Measurements from ENCODE around the gene ZNF85. TPM values are rescaled to one million over a fixed set of nuclear protein-coding genes. Genes with fewer than 3 reads are reported as not detected.
A peak's percentile ranks its signal among the peaks of the same experiment; 100 is the strongest.
"Not testable (repeated sequence)": the region's sequence is repeated elsewhere in the genome, so short reads cannot be mapped to it uniquely, and the experiment has no call there.

ZNF85 gene
- total and polyA plus RNA-seq, 9 donors, result 6.8 to 20.1 (median 9.3) TPM

- Histone ChIP-seq H3K27me3 (no peaks in the 10 kb centered on the region), H3K9me3 (no peaks in the 10 kb centered on the region), H3K27ac (no peak overlapping the region), H3K4me1 (ENCODE audit: insufficient read depth) (no peaks in the 10 kb centered on the region), H3K4me3 (no peak overlapping the region), H3K36me3 (no peaks in the 10 kb centered on the region)
- no peak for TF ChIP-seq EP300 (IDR thresholded peaks at IDR 0.05)
- no peak for TF ChIP-seq POLR2A (IDR thresholded peaks at IDR 0.05)
- TF ChIP-seq CTCF (IDR thresholded peaks at IDR 0.05), result no peak
- DNase-seq, result no peak
- 93 to 100% (median 94%) methylated on average over 3 of the region's 3 CpGs for WGBS, 3 donors
- intact Hi-C loops (cut with DNase I), result no loop called here
Measured at GRCh38 chr19:20969498-20969897, 46.4 kb downstream of the ZNF85 start.

- Histone ChIP-seq H3K4me3 (no peak overlapping the region), H3K4me1 (ENCODE audit: insufficient read depth) (no peaks in the 10 kb centered on the region), H3K27ac (no peak overlapping the region), H3K27me3 (no peaks in the 10 kb centered on the region), H3K36me3 (no peaks in the 10 kb centered on the region), H3K9me3 (no peaks in the 10 kb centered on the region)
- WGBS, 3 donors, result 81 to 93% (median 87%) methylated on average over 3 of the region's 3 CpGs
- TF ChIP-seq CTCF (IDR thresholded peaks at IDR 0.05) (no peak), EP300 (IDR thresholded peaks at IDR 0.05) (no peak), POLR2A (IDR thresholded peaks at IDR 0.05) (no peak)
- no peak for DNase-seq
- intact Hi-C loops (cut with DNase I), result no loop called here
Measured at GRCh38 chr19:20969898-20970297, 46.8 kb downstream of the ZNF85 start.

- DNase-seq; H3K36me3 ChIP-seq; H3K27ac ChIP-seq; H3K4me1 ChIP-seq (ENCODE audit: insufficient read depth); H3K4me3 ChIP-seq; H3K9me3 ChIP-seq; H3K27me3 ChIP-seq; intact Hi-C loops (cut with DNase I): not testable (repeated sequence)
- WGBS, 3 donors, result 91 to 99% (median 98%) methylated on average over 2 of the region's 2 CpGs
Measured at GRCh38 chr19:20992788-20993187, 69.7 kb downstream of the ZNF85 start.

GRCh38 chr19:20999731-21000352 is 76.8 kb downstream of the ZNF85 start:
- no peaks in the 10 kb centered on the region for H3K9me3 ChIP-seq
- H3K4me3 ChIP-seq, result peak overlapping the region; percentile 27
- no peaks in the 10 kb centered on the region for H3K4me1 ChIP-seq (ENCODE audit: insufficient read depth)
- peak; percentile 80 to 89 (median 87) for DNase-seq
- no peak overlapping the region for H3K27ac ChIP-seq
- TF ChIP-seq EP300 (IDR thresholded peaks at IDR 0.05) (no peak), POLR2A (IDR thresholded peaks at IDR 0.05) (no peak), CTCF (IDR thresholded peaks at IDR 0.05) (no peak)
- intact Hi-C loops (cut with DNase I), result no loop called here
- WGBS, 3 donors, result 2 to 8% (median 3%) methylated on average over 28 to 29 of the region's 29 CpGs
- H3K36me3 ChIP-seq, result no peaks in the 10 kb centered on the region
- H3K27me3 ChIP-seq, result no peaks in the 10 kb centered on the region

Other genes with a start within 250 kb of the ZNF85 start
- 10 to 100 TPM; 13.1 to 34.1 (median 18.2) TPM for gene ZNF66, start 146.9 kb upstream of the ZNF85 start, total RNA-seq
- 1 to 10 TPM; 7.4 to 8.4 TPM for gene ZNF66, start 146.9 kb upstream of the ZNF85 start, polyA plus RNA-seq
- 10 to 100 TPM in 6 of 7 donors, 1 to 10 TPM in 1; 6.5 to 33.5 (median 19.3) TPM for gene ZNF430, start 97.4 kb downstream of the ZNF85 start, total RNA-seq
- 10 to 100 TPM in 1 of 2 donors, 1 to 10 TPM in 1; 7.8 to 10.5 TPM for gene ZNF430, start 97.4 kb downstream of the ZNF85 start, polyA plus RNA-seq
- gene ZNF714, start 159.0 kb downstream of the ZNF85 start, total RNA-seq, result 10 to 100 TPM in 6 of 7 donors, 1 to 10 TPM in 1; 7.7 to 45.1 (median 19.9) TPM
- 10 to 100 TPM in 1 of 2 donors, 1 to 10 TPM in 1; 9.7 to 10.0 TPM for gene ZNF714, start 159.0 kb downstream of the ZNF85 start, polyA plus RNA-seq
- gene ZNF431, start 218.8 kb downstream of the ZNF85 start, total RNA-seq, result 10 to 100 TPM; 11.7 to 52.2 (median 30.3) TPM
- 10 to 100 TPM; 33.0 to 34.8 TPM for gene ZNF431, start 218.8 kb downstream of the ZNF85 start, polyA plus RNA-seq